Central memory CD4-positive, alpha-beta T cell (primary cell): ENCODE measurements around the gene SATB2.

Experiments
- DNase-seq: peaks from one replicate; pipeline ENCODE4 v3.0.0; 2022

The SATB2 gene

DNA sequence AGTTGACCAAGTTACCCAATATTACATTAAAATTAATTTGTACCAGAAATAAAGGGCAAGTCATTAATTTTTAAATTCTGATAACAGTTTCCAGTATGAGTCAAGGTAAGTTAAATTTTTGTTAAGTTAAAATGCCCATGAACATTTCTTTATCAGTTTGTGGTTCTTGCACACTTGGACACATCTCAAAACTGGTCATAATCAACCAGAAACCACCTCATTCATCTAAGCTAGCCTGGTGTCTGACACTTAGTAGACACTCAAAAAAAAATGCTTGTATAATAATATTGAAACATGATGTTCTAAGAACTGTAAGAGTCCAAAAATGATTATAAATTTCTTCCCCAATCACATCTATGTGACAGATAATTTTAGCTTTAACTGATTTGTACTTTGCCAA is 62.4 kb downstream of the SATB2 start:
- no peak for DNase-seq

DNA sequence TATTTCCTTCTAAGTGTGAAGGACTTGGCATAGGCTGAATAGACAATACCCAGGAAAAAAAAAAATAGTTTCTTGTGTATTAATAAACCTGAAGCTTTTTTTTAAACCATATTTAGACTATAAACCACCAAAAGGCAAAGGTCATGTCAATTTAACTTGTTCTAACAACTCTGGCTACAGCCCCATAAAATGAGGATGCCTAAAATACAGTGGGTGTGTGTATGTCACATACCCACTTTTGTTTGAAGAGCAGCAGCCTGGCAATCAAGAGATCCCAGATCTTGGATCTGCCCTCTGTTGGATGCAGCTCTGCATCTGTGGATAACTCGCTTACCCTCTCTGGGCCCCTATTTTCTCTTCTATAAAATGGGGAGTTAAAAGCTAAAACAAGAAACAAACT is 65.4 kb downstream of the SATB2 start:
- no peak for DNase-seq

DNA sequence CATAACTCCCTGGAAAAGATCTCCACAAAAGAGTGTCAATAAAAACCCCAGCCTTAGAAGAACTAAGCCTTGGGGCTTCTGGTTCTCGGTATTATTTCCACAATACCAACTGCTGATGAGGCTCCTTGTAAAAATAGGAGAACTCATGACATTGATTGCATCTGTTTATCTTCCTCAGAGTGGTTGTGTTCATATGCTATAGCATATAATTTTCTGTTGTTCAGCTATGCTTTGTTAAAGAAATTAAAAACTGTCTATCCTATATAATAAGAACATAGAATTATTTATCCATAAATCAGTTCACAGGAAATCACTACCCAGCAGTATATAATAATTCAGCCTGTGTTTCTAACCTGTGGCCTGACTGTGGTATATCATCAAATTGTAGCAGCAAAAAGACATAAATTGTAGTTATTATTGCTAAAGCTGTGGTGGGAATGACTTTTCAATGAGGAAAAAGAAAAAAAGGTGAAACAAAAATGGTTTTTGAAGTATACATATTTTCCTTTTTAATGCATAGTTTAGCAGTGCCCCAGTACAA is 68.9 kb downstream of the SATB2 start:
- DNase-seq: no peak

DNA sequence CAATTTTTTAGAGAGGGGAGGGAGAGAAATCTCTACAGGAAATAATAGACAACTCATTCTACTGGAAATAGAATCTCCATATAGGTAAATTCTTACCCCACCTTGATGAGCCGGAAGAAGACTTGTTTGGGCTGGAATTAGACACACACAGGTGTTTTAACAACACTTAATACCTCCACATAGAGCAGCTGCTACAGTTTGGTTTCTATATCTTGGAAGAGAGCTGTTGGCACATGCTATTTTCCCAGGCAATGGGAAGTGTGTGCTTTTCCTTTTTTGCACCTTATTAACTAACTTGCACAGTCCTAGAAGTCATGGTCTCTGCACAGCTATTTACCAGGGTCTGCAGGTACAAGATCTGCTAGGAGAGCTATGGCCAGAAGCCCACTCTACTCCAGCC is 73.7 kb downstream of the SATB2 start:
- no peak for DNase-seq

DNA sequence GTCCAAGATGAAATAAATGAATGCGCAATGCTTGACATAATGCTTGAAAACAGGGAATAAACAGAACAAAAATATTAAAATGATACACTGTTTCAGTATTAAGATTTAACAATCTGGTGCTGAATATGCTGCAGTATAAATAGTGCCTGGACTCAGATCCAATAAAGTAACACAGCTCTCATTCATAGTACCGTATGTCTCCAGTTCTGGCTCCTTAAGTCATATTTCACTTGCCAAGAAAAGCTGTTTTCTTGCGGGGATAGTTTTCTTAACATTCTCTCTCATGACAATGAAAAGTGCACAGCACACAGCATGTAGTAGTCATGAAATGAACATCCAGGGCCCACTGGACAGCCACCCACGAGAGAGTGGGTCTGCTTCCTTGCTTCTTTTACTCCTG is 74.7 kb downstream of the SATB2 start:
- DNase-seq: no peak

DNA sequence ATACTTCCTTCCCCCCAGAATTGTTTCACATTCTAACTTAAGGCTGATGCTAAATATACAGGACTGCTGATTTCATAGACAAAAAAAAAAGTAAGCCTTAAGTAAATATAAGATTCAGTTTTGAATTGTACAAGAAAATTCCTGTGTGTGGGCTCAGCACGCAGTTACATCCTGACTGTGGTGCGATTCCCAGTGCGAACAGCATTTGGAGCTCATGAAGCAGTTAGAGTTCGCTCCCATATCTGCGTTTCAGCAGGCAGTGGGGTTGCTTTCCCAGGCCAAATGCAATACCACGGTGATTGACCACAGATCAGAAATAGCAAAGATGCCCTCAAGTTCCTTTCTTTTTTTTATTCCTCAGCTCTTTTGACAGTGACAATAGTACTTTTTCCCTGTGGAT is 75.6 kb downstream of the SATB2 start:
- DNase-seq: no peak

DNA sequence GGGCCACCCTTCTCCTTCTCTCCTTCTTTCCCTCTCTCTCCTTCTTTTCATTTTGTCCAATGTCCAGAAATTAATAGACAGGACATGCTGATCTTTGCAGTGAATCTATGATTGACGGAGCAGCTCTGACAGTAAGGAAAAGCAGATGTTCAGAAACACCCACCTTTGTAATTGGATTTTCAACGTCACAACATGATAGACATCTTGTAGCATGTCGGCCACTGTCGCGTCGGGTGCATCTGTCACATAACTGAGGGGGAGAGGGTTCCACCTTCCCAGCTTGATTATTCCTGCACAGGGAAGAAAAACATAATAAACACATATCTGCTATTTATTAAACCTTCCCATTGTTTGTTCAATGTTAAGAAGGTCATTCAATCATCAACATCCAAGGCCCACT is 76.2 kb downstream of the SATB2 start:
- no peak for DNase-seq

DNA sequence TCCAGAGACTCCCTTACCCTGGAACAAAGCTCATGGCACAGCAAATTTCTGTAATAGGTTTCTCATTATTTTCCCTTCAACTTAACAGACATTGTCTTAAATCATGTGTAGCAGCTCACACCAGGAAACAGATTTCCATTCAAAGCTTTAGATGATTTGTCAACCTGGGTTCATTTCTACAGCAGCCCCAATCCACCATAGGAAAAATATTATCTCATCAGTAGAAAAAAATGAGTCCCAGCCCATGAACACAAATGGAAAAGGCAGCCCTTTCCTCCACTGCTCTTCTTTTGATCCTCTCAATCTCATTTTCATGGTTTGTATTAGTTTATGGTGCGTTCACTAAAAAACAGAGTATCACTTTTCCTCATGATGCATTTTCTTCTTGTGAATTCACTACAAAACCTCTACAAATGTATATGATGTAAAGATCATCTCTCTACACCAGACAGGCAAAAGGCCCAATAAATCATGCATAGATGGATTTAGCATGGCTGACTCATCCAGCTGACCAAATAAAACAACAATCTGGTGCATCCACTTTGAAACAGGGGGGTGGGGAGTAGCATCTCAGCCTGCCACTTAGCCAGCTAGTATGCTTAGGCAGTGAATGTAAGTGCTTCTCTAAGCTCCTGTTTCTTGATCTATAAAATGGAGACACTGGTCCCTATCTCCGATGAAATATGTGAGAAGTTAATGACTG is 78.6 kb downstream of the SATB2 start:
- DNase-seq: no peak

DNA sequence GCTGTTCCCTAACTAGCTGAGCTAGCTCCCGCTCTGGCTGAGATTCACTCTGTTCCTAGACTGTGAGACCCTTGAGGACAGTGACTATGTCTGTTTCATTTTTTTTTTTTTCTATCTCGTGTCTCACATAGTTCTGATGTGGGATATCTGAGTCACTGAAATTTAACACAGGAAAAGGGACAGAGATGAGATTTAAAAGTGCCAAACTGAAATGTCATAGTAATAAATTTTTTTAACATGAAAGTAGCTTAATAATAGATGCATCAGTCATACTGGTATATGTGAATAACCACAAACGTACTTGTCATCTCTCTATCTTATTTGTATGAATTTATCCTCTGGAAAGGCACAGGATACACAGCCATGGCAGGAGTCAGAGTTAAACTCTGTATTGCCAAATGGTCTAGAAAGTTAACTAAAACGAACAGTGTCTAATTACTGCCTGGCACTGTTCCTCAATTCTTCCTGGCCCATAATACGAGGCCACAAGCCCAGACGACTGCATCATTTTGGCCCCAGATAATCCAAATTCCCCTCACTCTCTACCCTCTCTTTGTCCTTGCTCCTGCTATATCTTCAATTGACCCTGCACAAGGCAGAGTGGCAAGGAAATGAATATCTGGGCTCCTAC is 87.5 kb downstream of the SATB2 start:
- DNase-seq: no peak

DNA sequence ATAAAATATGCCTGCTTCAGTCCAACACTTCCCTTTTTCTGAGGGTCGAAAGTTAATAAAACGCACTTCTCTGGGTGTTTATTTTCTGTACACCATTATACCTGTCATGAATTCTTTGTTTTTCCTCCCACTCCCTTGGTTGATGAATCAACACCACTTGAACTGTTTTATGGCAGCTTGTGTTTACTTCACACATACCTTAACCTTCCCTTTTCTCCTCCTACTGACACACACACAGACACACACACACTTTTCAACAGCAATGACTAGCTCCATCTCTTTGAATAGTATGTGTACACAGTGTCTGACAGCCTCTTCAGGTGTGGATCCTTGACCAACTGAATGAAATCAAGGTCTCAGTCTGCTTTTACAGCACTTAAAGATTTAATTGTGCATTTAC is 91.3 kb downstream of the SATB2 start:
- no peak for DNase-seq

DNA sequence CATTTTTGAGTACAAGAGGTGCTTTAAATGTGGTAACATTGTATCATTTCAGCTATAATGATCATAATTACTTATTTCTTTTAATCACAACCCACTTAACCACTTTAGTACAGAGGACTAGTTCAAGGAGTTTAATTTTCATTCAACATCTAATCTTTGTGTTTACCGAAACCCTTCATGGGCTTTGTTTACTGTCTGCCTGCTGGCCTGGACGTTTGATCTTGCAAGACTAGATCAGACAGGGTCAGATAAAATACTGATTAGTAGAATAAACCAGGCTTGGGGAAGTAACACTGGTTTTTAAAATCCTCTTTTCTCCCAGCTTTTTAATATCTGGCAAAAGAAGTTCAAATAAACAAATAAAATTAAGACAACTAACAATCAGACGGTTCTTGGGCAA is 93.6 kb downstream of the SATB2 start:
- no peak for DNase-seq

DNA sequence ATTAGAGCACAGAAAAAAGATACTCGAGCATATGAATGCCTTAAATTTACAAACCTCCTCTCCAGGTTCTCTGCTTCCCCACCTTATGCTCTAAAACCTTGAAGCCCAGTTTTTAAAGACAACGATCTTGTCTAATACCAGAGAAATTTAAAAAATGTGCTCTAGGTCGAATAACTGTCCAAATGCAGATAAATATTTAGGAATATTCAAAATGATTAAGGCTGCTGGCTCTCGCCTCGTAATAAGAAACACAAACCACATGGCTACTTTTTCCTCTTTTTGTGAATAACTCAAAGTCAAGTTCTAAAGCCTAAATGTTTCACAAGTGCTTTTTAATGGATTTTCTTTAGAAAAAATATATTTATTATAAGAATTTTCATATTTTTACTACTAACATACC is 101.3 kb downstream of the SATB2 start:
- DNase-seq: no peak

DNA sequence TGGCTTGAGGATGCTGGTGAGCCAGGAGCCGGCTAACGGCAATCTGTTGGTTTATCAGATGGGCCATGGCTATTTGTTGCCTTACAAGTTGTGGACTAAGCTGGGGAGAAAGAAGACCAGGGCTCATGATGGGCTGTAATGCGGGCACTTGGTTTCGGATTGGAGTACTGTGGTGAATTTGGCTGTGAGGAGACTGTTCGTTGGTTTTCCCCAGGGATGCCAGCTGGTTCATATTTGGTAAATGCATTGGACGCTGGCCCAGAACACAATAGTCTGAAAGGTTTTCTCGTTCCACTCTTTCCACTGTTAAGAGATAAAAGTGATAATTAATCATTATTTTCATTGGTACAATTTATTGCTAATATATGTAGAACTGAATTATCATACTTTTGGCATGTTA is 108.9 kb downstream of the SATB2 start:
- no peak for DNase-seq

DNA sequence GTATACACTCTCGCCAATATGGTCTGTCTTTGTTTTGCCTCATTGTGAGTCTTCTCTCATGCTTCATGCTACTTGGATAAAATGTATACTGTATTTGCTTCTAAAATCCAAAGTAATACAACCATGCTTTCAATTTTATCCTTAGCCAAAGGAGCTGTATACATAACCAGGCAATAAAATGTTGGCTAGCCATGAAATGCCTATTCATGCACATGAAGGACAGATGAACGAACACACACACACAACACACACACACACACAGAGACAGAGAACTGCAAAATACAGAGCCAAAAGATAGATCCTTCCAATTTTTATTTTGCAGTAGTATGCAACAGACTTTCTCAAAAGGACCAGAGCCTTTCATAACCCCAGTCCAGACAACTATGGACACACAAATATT is 113.7 kb downstream of the SATB2 start:
- DNase-seq: no peak

DNA sequence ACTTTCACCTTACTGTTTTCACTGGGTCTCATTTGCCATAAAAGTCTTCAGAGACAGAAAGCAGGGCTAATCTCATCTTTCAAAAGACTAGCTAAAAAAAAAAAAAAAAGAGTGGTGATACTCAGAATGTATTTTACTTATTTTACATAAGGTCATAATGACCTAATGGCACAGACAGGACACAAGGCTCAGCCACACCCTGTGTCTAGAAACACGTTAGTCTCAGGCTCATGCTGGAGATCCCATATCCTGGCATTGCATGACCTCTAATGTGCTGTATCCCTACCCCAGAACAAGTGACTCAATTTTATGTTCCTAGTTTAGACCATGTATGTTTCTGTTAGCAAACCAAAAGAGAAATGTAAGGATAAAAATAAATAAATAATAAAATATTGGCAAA is 115.4 kb downstream of the SATB2 start:
- no peak for DNase-seq

DNA sequence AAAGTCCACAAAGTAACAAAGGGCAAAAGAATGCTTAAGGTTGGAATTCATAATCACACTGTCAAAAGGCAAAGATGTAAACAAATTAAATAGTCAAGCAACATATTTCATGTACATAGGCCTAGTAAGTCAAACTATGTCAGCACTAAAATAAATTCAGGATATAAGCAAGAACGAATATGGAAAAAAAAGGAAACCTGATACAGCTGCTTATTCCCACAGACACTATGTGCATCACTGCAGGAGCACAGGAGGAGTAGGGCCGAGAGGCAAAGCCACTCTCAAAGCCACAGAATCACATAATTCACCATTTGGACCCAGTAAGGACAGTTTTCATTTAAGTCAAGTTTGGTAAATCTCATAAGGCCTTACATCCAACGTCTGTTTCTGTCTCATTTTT is 116.6 kb downstream of the SATB2 start:
- DNase-seq: no peak

DNA sequence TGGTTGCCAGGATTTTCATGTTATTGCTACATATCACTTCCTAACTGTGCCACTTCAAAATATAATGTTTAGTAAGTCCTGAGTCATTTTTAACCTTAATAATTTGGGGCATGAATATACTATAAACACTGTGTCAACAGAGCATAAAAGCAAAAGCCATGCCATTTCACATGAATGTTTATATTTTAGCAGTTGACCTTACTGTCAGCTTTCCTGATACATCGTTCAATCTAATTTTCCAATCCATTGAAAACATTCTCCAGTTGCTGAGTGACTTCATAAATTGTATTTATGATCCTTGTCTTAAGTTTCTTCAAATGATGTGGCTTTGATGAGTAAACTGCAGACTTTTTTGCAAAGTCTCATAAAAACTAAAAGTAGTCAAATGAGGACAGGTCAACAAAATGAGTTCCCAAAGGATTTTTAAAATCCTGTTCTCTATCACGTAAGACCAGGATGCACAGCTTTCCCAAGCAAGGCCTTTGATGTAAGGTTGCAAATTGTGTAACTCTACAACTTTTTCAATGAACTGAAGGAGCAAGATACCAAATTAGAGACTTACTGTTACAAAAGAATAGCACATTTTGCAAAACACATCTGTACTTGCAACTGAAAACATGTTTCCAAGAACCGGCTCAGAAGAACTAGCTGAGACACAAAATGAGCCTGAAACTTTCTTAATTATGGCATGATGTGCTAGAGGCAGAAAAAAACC is 117.7 kb downstream of the SATB2 start:
- DNase-seq: no peak

DNA sequence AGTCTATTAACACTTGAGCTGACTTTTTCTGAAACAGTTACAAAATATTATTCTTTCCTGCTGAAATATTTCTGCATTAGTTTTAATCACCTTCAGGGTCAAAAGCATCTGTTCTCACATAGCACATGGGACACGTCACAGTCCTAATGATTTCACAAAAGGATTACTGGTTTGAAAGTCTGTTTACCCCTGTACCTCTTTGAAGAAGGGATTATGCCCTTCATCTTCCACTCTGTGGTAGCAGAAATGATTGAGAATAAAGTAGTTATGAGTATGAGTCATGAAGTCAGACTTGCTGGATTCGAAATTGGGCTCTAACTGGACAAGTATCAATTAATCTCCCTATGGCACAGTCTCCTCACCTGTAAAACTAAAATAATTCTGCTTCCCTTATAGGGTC is 121.2 kb downstream of the SATB2 start:
- no peak for DNase-seq

DNA sequence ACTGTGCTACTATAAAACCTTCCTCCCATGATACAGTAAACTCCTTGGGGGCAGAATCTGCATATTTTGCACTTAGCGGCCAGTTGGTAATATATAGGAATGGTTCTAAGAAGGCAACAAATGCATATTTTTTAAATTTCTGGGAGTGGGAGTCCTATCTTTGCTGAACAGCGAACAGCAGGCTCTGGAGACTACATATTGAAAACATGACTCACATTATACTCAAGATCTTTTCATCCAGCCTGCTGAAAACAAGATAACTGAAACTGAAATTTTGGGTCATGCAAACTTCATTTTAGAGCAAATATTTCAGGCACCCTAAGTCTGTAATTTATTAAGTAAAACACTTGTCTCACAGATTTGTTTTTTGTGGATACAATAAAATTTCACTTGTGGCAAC is 122.2 kb downstream of the SATB2 start:
- no peak for DNase-seq

DNA sequence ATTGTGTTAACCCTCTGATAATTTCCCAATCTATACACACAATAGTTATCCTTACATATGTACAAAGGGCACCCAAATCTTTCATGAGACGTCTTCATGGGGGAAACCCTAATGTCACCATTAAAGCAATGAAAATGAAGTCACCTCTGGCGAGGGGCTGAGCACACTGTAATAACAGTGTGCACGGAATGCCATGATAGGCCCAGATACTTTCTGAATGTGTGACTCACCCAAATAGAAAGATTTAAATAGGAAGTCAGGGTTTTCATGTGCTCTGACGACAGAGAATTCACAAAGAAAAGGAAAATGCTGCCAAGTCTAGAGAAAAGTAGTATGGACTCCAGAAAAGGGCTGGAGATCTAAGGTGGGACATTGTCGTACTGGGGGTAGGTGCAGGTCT is 128.3 kb downstream of the SATB2 start:
- no peak for DNase-seq

DNA sequence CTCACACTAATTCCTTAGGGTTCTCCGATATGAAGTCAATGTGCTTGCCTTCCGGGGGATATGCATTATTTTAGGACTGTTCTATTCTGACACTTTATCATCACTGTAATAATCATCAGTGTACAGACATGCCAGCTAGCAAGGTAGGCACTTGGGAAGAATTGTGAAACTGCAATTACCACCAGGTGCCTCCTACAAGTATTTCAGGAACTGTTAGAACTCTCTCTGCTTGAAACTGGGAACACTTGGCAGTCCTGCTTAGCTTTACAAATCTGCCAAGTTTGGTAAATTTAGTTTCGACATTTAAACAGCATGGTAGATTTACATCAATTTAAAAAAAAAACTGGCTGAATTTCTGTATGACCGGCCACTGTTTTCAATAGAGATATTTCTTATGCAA is 128.7 kb downstream of the SATB2 start:
- DNase-seq: no peak

DNA sequence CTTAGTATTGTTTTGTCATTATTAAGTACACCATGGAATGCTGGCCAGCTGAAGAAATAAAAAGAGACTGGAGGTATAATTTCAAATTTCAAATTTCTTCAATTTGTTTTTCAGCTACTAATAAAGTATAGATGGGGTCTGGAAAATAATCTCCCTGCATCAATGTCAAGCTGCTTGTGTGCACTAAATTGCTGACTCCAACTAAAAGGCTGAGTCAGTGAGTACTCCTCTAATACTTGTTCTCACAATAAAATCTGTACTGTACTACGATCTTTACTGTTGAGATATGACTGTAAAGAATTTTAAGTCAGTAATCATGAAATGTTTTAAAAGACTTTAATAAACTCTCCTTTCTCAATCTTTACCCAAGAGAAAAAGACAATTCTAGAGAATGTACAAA is 131.9 kb downstream of the SATB2 start:
- DNase-seq: no peak

DNA sequence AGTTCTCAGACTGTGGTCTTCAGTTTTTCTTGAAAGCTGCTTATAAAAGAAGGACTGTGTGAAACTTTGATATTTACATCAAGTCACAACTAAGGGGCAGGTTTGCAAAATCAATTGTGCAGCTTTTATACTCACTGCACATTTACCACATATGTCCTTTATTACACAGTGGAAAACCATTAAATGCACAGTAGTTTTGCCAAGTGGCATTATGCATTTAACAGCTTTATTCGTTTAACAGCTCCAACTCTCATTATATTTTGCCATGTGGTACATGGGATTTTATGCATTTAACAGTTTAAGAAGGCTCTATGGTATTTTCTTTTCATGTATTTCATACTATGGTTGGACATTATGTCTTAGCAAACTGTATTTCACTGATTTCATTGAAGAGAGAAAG is 135.6 kb downstream of the SATB2 start:
- DNase-seq: no peak

DNA sequence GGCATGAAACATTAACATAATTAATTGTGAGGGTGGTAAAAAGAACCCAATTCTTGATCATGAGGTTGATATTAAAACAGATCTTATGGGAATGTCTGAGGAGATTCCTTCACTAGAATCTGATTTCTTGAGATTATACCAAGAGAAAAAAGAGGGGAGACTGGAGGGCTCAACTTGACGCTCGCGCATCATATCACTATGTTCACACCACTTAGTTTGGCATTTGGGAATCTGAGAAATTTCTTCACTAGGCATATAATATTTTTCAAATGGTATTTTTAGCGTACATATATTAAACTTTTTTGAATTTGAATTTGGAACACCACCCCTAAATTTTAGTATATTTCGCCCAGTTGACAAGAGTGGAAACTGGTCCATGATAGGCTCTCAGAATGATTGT is 140.1 kb downstream of the SATB2 start:
- no peak for DNase-seq
